Brain microvascular endothelial cell (primary cell): Measurements from ENCODE around the gene BRICD5.

ENCODE experiments used
- DNase-seq: peaks from one replicate; pipeline ENCODE4 v3.0.0-alpha.2; 2020
- H3K27ac ChIP-seq: fragments of 250-450 bp; sonication (Bioruptor Pico); 2 replicates; pipeline ENCODE4 v1.5.1; 2020; ENCODE audit warnings: mild to moderate bottlenecking, moderate library complexity
- H3K27me3 ChIP-seq: fragments of 250-450 bp; sonication (Bioruptor Pico); replicated peaks from 2 replicates; pipeline ENCODE4 v1.5.1; 2020; ENCODE audit warnings: mild to moderate bottlenecking
- H3K36me3 ChIP-seq: fragments of 250-450 bp; sonication (Bioruptor Pico); replicated peaks from 2 replicates; pipeline ENCODE4 v1.5.1; 2020; ENCODE audit warnings: mild to moderate bottlenecking
- H3K4me3 ChIP-seq: 2 replicates; pipeline ENCODE4 v1.5.1; 2011; ENCODE audit warnings: low read depth, mild to moderate bottlenecking, control low read depth, low read length, moderate library complexity
- CTCF ChIP-seq: IDR thresholded peaks from 2 replicates; pipeline ENCODE4 v1.5.1; 2011; ENCODE audit warnings: low read depth, mild to moderate bottlenecking, moderate library complexity, low read length, control low read depth, inconsistent platforms; ENCODE audit errors: missing control alignments
- in situ Hi-C: cut with HindIII; loops from 2 replicates; pipeline ENCODE4 v1.10.0; 2017; ENCODE audit warnings: low sequenced_read_pairs, low pct_ligation_motif_present

Gene BRICD5

DNA sequence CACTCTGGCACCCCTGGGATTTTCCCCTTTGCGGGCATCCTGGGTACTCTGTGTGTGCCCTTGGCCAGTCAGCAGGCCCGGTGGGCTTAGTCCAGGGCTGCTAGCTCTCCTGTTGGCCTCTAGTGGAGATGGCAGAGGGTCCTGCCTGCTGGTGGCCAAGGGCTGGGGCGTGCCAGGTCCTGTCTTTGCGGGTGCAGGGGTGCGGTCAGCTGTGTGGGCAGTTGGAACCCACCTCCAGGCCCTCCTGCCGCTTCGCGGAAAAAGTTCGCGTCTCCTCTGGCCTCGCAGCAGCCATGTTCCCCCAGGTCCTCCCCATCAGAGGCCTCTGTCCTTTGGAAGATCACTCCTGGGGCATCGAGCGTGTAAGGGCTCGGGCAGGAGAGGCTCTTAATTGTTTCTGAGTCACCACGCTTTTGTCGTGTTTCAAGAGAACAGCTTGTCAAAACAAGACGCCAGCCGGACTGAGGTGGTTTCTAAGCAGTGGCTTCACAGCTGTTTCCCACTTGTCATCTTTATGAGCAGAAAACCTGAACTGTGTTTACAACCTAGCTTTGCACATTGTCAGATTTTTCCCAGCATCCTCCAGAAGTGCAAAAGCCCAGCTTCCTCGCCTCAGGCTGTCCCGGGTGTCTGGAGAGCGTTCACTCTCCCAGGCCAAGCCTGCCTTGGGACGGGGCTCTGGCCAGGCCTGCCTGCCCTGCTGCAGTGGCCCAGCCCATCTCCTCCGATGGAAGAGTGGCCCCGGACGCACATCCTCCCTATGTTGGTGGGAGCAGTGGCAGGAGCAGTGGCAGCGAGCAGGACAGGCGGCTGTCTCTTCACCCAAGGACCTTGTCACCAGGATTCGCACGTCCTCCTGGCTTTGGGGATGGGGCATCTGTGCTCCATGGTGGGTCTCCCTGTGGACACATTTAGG is 20.6 kb upstream of the BRICD5 start:
- no peak overlapping the region for H3K4me3 ChIP-seq
- no peak for TF ChIP-seq CTCF
- H3K36me3 ChIP-seq = peaks cover 48% of the 10 kb centered on the region
- in situ Hi-C loops = no loop called here
- no peak overlapping the region for H3K27ac ChIP-seq
- no peaks in the 10 kb centered on the region for H3K27me3 ChIP-seq
- DNase-seq = no peak

- Histone ChIP-seq H3K36me3 (peaks cover 47% of the 10 kb centered on the region), H3K4me3 (no peak overlapping the region), H3K27me3 (no peaks in the 10 kb centered on the region), H3K27ac (no peak overlapping the region)
- in situ Hi-C loops = no loop called here
- TF ChIP-seq CTCF = no peak
- DNase-seq = no peak
Measured at GRCh38 chr16:2230376-2230775, 19.7 kb upstream of the BRICD5 start.

DNA sequence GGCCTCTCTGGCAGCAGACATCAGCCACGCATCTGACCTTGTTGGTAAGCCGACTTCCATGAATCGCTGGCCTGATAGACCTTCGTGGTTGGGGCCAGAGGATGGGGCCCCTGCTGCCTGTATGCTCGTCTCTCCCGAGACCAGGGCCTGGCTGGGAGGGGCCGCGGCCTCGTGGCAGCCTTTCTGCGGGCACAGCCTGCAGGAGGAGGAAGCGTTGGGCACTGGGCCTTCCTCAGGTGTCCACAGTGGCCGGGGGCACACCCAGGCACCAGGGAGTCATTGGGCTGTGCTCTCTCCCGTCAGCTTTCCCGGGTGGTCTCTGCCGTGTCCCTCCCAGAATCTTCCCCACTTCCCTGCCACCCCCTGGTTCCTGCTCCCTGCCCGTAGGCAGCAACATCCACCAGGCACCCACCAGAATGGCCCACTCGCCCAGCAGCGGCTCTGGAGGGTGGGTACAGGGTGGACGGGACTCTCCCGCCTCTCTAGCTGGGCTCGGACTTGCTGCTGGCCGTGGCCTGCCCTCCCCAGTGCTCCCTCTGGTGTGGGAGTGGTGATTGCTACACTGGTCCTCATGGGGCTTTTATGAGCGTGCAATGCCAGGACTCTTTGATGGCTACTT is 19.1 kb upstream of the BRICD5 start:
- no peak for TF ChIP-seq CTCF
- no peak overlapping the region for H3K27ac ChIP-seq
- in situ Hi-C loops = no loop called here
- H3K36me3 ChIP-seq = peaks cover 40% of the 10 kb centered on the region
- H3K27me3 ChIP-seq = no peaks in the 10 kb centered on the region
- no peak for DNase-seq
- H3K4me3 ChIP-seq = no peak overlapping the region

GRCh38 chr16:2229091-2229490 is 18.4 kb upstream of the BRICD5 start:
- Histone ChIP-seq H3K4me3 (no peak overlapping the region), H3K27me3 (no peaks in the 10 kb centered on the region), H3K36me3 (peaks cover 36% of the 10 kb centered on the region), H3K27ac (no peak overlapping the region)
- no peak for DNase-seq
- no peak for TF ChIP-seq CTCF
- in situ Hi-C loops = no loop called here

DNA sequence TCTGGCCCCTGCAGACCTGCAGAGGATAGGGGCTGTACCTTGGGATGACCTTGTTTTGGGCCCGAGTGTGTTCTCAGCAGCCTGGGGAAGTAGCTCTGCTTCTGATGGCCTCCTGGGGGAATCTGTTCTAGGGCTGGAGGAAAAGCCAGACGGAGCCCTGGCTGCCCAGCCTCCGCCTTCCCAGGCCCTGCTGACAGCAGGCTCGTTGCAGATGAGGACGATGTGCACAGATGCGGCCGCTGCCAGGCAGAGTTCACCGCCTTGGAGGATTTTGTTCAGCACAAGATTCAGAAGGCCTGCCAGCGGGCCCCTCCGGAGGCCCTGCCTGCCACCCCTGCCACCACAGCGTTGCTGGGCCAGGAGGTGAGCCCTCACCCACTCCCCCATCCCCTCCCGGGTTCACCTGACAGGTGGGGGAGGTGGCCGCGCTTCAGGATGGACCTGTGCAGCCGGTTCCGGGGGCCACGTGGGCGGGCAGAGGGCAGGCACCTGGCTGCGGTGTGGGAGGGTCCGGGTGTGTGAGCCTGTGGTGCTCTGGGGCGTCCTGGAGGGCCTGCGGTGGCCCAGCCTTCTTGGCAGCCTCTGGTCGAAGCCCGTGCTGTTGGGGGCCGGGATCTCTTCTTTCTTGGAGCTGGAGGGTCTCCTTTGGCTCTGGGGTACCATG is 17.6 kb upstream of the BRICD5 start:
- no peak for DNase-seq
- Histone ChIP-seq H3K36me3 (peaks cover 28% of the 10 kb centered on the region), H3K27me3 (no peaks in the 10 kb centered on the region), H3K27ac (no peak overlapping the region), H3K4me3 (no peak overlapping the region)
- in situ Hi-C loops = no loop called here
- TF ChIP-seq CTCF = no peak
